T1000 (cell line): ENCODE measurements around the gene ATL2.
"Not testable (repeated sequence)": the region's sequence is repeated elsewhere in the genome, so short reads cannot be mapped to it uniquely, and the experiment has no call there.

Experiments used
- DNase-seq: peaks from one replicate; lab custom pipeline; 2025; ENCODE audit warnings: mixed read lengths; lab: John Stamatoyannopoulos, UW

ATL2 gene

GRCh38 chr2:38390947-38391346 is 13.9 kb upstream of the ATL2 start:
- no peak for DNase-seq

- DNase-seq, result no peak
These were observed 10.8 kb upstream of the ATL2 start for GRCh38 chr2:38387887-38388286.

DNA sequence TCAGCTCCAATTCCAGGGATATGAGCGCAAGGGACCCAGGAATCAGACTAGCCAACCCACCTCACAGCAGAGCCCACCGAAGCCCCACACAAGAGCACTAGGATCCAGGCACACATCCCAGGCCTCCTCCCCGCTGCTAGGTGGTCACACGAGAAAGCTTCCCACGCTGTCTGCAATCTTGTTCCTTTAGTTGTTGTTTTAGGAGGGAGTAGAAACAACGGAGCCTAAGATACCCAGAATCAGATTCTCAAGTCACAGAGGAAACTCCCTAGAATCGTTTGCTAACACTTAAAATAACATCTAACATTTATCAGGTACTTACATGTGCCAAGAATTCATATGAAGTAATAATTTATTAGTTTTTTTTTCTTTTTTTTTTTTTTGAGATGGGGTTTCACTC is 9.7 kb upstream of the ATL2 start:
- DNase-seq, result no peak

DNA sequence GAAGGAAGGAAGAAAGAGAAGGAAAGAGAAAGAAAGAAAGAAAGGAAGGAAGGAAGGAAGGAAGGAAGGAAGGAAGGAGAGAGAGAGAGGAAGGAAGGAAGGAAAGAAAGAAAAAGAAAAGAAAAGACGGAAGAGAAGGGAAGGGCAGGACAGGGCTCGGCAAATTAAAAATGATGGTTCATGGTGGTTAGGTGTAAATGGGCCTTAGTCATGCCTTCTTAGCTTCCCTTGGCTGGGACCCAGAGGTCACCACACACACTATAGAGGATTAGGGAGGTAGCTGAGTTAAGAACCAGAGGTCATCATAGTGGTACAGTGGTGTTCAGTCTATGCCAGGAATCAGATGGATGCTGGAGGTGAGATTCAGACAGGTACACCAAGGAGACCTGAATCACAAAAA is 9.3 kb upstream of the ATL2 start:
- DNase-seq, result no peak

DNA sequence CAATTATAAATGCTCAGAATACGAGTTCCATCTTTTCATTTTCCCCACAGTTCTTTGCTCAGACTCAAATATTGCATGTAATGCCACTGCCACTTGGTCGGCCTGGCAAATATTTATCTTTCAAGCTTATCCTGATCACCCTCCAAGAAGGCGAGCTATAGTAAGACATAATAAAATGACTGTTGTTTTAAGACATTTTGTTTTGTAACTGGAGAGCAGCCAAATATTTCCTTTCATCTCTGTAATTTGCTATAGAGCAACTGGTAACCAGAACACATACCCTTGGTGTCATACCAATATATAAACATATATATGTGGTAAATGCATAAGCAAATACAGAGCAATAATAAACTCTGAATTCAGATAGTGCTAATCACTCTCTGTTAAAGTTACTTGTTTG is 7.3 kb upstream of the ATL2 start:
- no peak for DNase-seq

- not testable (repeated sequence) for DNase-seq
These were observed 6.7 kb upstream of the ATL2 start for GRCh38 chr2:38383741-38384140.

DNA sequence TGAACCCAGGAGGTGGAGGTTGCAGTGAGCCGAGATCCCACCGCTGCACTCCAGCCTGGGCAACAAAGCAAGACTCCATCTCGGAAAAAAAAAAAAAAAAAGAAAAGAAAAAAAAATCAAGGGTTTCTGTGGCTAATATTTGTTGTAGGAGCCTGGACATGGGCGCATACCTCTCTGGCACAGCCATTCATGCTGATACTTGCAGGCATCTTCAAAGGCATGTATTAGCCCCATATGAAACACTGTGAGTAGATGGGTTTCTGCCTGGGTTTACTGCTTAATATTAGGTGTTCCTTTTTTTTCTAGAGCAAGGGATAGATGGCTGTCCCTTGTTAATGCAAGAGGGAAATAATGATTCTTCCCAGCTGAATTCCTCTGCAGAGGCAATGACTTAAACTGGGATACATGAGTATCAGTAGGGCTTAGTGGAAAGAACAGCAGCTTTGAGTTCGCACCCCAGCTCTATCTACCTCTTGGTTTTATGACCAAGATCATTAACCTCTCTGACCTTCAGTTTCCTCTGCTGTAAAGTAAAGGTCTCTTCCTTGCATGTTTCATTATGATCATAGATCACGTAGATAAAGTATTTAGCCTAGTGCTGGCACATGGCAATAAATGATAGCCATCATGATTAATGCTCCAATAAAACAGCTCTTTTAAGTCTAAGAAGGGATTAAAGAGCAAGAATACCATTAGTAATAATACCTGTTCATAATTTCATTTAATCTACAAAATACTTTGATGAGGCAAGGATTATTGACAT is 4.5 kb upstream of the ATL2 start:
- DNase-seq, result no peak

GRCh38 chr2:38380397-38381130 is 3.5 kb upstream of the ATL2 start:
- no peak for DNase-seq

DNA sequence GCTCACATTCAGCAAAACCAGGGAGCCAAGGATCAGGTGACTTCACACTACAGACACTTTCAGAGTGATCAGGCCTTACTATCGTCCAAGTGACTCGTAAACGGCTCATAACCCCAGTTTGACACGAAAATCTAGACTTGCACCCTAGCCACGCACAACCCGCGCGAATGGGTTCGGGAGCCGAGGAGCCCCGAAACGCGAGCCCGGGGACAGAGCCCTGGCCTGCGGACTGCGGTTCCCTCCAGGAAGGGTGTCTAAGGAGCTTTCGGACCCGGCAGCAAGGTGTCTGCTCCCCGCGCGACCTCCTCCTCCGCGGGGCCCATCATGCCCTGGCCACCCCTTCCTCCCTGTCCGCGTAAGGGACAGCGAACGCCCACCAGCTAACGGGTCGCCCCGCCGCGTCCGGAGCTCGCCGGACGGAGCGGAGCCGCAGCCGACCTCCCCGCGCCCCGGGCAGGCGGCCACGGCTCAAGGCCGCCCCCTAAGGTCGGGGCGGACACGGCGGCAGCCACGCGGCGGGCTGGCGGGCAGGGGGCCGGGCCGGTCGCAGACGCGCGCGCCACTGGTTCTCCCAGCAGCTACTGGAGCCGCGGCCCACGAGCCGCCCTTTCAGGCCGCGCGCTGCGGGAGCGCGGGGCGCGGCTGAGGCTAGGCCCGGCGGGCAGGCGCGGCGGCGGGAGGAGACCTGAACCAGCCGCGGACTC is 575 bp downstream of the ATL2 start:
- peak; percentile 70 for DNase-seq

DNA sequence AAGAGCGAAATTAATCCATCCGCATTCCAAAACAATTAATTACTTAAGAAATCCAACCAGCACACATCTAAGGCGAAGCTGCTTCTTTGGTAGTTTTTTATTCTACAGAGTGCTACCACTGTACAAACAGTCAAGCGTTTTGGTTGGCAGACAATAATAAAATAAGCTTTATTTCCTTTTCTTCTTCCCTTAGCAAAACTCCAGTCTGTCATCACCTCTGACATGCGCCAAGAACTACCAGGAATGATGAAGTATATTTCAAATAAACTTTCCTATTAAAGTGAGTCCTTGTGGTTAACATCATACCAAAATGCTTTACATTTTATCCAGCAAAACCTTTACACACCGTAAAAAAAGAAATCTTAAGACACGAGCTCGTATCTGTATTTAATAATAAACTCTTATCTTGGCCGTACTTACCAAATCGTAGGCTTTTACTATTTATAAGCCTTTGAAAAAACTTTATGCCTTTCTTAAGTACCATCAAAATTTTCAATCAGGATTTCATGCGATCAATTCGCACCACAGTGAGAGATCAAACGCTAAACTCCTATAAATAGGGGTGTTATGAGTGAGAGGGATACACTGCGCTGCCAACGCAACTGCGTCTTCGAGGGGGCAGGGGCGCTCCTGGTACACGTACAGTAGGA is 1.3 kb downstream of the ATL2 start:
- DNase-seq, result no peak

- no peak for DNase-seq
These were observed 2.1 kb downstream of the ATL2 start for GRCh38 chr2:38374984-38375383.

DNA sequence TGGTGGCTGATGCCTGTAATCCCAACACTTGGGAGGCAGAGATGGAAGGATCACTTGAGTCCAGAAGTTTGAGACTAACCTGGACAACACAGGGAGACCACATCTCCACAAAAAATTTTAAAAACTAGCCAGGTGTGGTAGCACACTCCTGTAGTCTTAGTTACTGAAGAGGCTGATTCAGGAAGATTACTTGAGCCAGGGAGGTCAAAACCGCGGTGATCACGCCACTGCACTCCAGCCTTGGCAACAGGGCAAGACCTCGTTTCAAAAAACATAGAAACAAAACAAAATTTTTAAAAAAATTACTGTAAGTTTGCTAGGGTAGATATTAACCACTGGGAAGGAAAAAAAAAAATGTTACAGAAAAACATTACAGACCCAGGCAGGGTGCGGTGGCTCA is 5.8 kb downstream of the ATL2 start:
- DNase-seq, result no peak

DNA sequence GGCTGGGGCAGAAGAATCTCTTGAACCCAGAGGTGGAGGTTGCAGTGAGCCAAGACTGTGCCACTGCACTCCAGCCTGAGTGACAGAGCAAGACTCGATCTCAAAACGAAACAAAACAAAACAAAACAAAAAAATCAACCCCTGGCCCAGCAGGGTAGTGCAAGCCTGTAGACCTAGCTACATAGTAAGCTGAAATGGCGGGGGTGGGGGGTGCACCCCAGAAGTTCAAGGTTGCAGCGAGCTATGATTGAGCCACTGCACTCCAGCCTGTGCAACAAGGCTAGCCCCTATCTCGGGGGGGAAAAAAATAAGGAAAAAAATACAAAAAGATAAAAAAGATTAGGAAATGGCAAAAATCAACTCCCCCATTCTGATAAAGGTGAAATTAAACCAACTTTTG is 6.4 kb downstream of the ATL2 start:
- no peak for DNase-seq

GRCh38 chr2:38362232-38362631 is 14.8 kb downstream of the ATL2 start:
- DNase-seq, result no peak

GRCh38 chr2:38360177-38360576 is 16.9 kb downstream of the ATL2 start:
- no peak for DNase-seq

GRCh38 chr2:38353402-38353801 is 23.7 kb downstream of the ATL2 start:
- no peak for DNase-seq

DNA sequence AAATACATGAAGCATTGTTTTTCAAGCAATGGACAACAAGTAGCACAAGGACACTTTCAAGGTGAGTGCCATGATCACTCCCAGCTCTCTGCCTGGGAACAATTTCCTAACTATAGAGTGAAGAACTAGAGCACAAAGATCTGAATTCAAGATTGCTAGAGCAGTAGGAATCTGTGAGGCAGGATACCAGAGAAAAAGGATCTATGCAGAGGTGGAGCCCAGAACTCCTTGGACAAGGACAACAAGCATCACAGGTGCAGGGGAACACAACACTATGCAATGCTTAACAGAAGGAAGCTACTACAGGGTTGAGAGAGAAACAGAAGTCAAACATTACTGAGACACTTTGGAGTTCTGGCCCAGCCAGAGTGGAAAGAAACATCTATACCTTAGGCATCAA is 24.7 kb downstream of the ATL2 start:
- no peak for DNase-seq

DNA sequence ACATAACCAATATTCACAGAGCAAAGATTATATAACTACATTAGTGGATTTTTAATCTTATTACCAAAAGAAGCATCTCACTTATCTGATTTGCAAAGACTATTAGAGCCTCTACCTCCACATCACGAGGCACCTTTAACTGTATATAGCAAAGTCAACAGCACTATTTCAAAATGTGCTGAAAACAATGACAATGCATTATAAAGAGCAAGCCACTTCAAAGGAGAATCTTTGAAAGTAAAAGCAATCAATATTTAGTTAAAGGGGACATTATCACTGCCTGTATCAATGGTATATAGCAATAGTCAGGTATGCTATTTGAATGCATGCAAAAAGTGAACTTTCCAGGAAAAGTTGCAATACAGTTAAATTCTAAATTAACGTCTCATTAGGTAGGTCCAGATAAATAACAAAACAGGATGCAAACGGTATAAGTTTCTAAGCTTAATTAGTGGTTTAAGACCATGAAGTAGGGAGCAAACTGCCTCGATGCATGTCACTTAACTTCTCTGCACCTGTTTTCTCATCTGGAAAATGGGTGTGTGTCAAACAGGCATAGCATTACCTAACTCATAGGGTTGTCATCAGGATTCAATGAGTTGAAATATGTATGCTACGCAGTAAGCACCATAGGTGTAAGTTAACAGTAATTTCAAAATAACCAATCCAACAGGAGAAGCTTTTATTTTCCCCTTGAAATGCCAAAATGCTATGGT is 31.6 kb downstream of the ATL2 start:
- no peak for DNase-seq

DNA sequence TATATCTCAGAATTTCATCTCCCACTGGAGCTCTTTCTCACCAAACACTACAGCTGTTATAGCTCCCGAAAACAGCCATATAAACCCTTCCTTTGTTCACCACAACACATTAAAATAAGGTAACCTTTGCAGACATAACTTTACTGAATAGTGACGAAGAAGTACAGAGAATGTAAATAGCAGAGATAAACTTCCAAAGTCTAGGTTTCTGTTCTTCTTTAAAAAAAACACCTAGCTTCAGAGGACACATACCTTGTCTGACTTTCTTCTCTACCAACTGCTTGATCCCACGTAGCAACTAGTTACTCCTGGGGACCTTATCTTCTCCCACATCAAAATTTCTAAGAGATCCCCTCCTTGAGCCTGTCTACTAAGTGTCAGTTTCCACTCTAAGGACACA is 32.3 kb downstream of the ATL2 start:
- no peak for DNase-seq

DNA sequence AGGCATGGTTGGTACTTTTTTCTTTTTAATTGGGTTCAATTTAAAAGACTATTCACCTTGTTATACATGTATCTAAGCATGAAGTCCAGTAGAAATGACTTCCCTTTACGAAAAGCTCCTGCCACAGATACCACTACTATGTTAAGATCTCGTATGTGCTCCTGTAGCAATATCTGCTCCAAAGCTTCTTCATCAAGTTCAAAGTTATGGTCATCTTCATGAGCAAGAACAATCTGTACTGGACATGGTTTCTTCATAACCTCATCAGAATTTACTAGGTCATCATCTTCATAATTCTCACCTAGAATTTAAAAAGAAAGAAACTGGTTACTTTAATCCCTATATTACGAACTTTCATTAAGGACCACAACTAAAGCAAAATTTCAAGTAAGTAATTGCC is 33.9 kb downstream of the ATL2 start:
- no peak for DNase-seq

DNA sequence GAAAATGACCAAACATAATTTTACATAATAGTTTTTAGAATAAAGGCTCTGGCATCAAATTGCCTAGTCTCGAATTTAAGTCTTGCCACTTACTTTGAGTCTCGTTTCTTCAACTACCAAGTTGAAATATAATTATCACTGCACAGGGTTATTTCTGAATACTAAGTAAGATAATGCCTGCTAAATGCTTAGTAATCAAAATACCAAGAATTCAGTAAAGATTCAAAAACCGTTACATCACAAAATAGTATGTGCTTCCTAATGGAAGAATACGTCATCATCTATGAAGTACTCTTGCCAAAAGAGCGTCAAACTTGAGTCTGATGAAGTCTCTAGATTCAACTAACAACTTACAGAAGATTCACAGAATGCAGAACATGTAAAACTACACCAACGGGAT is 40.5 kb downstream of the ATL2 start:
- no peak for DNase-seq

- DNase-seq, result no peak
These were observed 46.3 kb downstream of the ATL2 start for GRCh38 chr2:38330754-38331153.
